Adrenal gland (tissue), 5 donors: Measurements from ENCODE around the gene ADCY1.

Experiments used
- CTCF ChIP-seq, 6 experiments: fragments of 450-650 bp in 4 of 6; fragments of 200-600 bp in 2 of 6; sonication (generic) in 1 of 6; IDR thresholded peaks; 1 replicate in 5 of 6; 2 replicates in 1 of 6; pipeline versions ENCODE4 v1.5.1 to v1.8.0; 2016 to 2021; ENCODE audit warnings: antibody characterized with exemption in 6 of 6, mild to moderate bottlenecking in 2 of 6, moderate library complexity in 1 of 6
- POLR2A ChIP-seq, 2 donors: fragments of 450-650 bp; IDR thresholded peaks; one replicate each; pipeline ENCODE4 v1.6.1; 2017; ENCODE audit warnings: antibody characterized with exemption in 2 of 2, mild to moderate bottlenecking in 2 of 2, moderate library complexity in 1 of 2
- donor health status: DM: no; HTN: no; CAD: no.

- TF ChIP-seq CTCF (IDR thresholded peaks at IDR 0.05): no peak
- TF ChIP-seq POLR2A (IDR thresholded peaks at IDR 0.05): no peak
Measured at GRCh38 chr7:45647967-45648670, 74.0 kb downstream of the ADCY1 start.
